ENCODE measurements around the gene PEX14.
A peak's percentile ranks its signal among the peaks of the same experiment; 100 is the strongest.
"Not testable (repeated sequence)": the region's sequence is repeated elsewhere in the genome, so short reads cannot be mapped to it uniquely, and the experiment has no call there.

PEX14 gene, protein sequence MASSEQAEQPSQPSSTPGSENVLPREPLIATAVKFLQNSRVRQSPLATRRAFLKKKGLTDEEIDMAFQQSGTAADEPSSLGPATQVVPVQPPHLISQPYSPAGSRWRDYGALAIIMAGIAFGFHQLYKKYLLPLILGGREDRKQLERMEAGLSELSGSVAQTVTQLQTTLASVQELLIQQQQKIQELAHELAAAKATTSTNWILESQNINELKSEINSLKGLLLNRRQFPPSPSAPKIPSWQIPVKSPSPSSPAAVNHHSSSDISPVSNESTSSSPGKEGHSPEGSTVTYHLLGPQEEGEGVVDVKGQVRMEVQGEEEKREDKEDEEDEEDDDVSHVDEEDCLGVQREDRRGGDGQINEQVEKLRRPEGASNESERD

DNA sequence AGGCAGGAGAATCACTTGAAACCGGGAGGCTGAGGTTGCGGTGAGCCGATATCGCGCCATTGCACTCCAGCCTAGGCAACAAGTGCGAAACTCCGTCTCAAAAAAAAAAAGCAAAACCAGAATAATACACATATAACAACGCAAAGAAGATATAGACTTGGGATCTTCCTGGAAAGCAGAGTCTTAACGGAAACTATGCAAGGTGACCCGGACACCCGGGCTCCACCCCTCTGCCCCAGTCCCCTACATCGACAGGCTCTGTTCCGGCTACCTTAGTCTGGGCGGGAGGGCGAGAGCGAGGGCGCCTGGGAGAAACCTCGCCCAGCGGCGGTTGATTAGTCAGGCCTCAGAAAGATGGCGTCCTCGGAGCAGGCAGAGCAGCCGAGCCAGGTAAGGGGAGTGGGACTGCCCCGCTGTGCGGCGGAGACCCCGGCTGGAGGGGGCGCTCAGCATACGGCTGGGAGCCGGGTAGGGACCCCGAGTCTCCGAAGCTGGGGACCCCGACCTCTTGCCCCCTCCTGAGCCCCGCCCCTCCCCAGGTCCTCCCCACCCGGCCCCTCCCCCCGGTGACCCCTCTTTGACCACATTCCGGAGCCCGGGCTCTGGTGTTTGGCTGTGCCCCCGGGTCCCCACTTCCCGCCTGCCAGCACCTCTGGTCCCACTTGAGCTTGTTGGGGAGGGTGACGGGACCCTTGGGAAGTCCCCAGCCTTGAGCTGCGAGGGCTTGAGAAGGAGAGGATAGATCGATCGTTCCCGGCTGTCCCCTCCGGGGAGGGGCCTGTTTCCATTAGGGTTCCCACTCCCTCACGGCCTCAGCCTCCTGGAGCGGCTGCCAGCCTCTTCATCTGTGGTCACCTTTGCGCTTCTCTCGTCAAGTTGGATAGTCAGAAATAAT lies at the start of gene PEX14:
TSS of gene PEX14 (plus strand) at position 338 of the 895 bp plus-strand sequence. CDS start at position 355, 17 bp downstream.
- peak; percentile 75 for DNase-seq (ENCODE audit: low read depth)

DNA sequence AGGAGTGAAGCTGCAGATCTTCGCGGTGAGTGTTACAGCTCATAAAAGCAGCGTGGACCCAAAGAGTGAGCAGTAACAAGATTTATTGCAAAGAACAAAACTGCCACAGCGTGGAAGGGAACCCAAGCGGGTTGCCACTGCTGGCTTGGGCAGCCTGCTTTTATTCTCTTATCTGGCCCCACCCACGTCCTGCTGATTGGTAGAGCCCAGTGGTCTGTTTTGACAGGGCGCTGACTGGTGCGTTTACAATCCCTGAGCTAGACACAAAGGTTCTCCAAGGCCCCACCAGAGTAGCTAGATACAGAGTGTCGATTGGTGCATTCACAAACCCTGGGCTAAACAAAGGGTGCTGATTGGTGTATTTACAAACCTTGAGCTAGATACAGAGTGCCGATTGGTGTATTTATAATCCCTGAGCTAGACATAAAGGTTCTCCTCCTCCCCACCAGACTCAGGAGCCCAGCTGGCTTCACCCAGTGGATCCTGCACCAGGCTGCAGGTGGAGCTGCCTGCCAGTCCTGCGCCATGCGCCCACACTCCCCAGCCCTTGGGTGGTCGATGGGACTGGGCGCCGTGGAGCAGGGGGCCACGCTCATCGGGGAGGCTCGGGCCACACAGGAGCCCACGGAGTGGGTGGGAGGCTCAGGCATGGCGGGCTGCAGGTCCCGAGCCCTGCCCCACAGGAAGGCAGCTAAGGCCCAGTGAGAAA lies 48.8 kb upstream of the PEX14 start:
- not testable (repeated sequence) for DNase-seq (ENCODE audit: low read depth)

DNA sequence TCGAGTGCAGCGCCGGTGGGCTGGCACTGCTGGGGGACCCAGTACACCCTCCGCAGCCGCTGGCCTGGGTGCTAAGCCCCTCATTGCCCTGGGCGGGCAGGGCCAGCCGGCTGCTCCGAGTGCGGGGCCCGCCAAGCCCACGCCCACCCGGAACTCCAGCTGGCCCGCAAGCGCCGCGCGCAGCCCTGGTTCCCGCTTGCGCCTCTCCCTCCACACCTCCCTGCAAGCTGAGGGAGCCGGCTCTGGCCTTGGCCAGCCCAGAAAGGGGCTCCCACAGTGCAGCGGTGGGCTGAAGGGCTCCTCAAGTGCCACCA lies 48.3 kb upstream of the PEX14 start:
- DNase-seq (ENCODE audit: low read depth), result not testable (repeated sequence)

DNA sequence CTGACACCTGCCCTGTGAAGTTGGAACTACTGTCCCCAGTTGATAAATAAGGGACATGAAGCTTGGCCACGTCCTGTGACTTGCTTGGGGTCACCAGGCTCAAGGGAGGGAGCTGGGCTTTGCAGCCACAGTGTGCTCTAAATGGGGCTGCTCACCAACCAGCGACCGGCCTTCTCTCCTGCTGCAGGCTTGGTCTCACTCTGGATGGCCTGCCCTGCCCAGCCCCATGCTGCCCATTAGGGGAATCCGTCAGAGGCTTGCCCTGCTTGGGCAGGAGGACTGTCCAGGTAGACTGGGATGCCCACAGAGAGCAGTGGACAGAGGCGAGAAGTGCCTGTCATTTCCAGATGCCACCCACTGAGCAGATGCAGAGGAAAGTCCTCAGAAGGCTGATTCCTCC lies 45.8 kb upstream of the PEX14 start:
- no peak for DNase-seq (ENCODE audit: low read depth)

DNA sequence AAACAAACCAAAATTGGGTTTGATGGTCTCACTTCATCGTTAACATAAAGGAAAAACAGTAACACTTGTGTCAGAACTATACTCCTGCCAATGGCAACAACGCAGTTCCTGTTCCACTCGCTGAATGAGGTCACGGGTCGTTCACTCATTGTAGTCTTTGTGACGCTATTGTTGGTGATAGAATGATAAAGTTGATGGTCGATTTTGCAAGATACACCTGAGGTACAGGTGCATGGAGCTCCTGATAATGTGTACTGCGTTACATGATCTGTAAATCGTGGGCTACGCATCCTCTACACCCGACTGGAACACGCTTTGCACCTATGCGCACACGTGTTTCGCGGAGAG lies 44.9 kb upstream of the PEX14 start:
- no peak for DNase-seq (ENCODE audit: low read depth)

DNA sequence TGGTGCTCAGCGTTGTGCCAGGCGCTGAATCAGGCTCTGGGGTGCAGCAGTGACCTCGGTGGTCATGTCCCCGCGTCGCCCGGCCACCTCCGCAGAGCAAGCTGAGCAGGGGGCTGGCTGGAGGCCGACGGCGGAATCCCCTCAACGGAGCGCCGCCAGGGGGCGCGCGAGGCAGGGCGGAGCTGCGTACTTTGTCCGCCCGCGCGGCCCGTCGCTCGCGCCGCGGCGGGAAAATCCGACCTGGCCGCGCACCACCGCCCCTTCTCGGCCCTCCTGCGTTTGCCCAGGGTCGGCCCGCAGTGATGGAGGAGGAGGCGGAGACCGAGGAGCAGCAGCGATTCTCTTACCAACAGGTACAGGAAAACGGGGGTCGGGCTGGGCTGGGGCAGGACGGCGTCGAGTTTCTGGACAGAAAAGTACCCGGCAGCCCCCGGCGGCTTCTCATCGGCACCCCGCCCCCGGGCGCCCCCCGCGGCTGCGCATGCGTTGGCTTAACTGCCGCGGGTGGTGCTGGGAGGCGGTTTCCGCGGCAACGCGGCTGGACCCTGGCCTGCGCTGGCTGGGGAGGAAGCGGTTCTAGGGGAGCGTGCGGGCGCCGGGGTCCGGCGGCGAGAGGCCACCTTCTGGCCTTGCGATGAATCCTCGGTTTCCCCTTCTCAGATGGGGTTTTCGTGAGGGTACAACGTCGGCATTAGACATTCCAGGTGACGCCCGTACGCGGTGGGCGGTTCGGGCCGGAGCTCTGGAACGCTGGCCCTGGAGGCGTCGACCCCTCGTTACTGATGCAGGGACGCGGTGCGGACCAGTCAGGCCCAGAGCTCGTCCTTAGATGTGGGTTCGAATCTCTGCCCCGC lies 44.3 kb upstream of the PEX14 start, which contains the start of gene CENPS:
TSS of gene CENPS (plus strand) at position 218 of the 854 bp plus-strand sequence. CDS start at position 303, 85 bp downstream.
- peak; percentile 70 for DNase-seq (ENCODE audit: low read depth)

DNA sequence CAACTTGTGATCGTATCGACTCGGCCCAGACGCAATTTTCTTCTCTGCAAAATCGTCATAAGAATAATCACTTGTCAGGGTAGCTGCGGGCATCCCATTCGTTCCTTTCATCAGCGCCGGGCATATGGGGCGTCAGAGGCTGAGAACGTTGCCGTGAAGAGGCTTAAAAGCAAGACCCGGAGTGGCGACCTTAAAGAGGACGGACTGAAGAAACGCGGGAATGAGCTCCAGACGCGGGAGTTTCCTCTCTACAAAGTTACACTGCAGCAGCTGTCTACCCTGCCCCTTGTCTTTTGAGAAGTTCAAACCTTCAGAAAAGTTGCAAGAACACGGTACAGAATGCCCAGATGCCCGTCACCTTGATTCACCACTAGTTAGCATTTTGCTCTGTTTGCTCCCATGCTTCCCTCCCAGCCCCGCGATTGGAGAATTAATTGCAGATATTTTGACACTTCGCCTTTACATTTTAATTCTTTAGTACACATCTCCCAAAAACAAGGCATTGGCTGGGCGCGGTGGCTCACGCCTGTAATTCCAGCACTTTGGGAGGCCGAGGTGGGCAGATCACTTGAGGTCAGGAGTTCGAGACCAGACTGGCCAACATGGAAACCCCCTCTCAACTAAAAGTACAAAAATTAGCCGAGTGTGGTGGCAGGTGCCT lies 43.5 kb upstream of the PEX14 start:
- DNase-seq (ENCODE audit: low read depth), result no peak

DNA sequence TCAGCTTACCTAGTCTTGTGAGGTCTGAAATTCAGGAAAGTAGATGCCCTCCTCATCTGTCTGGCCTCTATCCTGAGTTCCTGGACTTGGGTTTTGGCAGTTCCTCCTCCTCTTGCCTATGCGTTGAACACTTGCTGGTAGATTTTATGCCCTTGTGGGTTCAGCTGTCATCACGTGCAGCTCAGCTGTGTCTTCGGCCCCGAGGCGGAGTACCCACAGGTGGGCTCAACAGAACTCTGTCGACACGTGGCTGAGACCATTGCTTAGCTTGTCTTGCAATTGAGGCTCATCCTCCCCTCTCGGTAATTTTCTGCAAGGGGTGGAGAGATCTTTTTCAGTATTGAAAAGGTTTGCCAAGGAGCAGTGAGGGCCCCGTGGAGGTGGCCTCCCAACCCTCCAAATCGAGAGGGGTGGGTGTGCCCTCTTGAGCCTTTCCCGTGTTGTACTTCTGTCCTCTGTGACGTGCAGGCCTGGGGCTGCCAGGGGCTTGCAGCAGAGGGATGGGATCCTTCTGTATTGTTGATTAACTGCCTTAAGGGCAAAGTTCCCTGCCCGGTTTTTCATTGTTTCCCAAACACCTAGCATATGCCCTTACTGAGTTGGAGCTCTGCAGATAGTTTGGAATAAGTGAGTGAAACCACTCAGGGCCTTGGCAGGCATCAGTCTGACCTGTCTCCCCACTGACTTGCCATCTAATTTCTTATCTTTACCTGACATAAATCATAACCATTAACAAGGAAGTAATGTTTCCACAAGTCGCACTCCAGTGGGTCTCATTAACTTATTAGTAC lies 41.6 kb upstream of the PEX14 start:
- no peak for DNase-seq (ENCODE audit: low read depth)

GRCh38 chr1:10433790-10434189 lies 41.0 kb upstream of the PEX14 start:
- no peak for DNase-seq (ENCODE audit: low read depth)

DNA sequence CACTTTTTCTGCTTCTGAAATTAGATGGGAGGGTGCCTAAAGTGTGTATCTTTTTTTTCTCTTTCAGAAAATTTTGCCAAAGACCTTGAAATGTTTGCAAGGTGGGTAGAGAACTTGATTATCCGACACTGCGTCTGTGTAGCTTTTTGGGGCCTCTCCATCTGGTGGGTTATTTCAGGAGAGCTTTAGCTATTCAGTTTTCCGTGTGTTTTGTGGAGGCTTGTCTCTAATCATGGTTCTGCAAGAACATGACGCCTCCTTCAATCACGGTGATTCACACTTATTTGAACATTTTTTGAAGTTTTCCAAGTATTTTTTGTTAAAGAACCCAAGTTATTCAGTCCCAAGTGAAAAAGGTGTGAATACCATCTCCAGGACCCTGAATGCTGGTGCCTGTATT lies 40.2 kb upstream of the PEX14 start:
- DNase-seq (ENCODE audit: low read depth), result no peak

DNA sequence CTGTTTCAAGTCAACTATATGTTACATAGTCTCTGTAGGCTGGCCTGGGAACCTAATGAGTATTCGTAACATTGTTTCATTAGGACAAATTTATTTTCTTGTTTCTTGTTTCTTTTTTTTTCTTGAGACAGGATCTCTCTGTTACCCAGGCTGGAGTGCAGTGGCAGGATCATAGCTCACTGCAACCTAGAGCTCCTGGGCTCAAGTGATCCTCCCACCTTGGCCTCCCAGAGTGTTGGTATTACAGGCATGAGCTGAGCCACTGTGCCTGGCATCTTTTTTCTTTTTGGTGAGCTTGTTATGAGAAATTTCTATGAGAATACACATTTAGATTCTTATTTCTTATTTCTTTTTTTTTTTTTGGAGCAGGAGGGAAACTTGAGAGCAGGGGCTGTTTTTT lies 37.7 kb upstream of the PEX14 start:
- no peak for DNase-seq (ENCODE audit: low read depth)

- DNase-seq (ENCODE audit: low read depth), result no peak
Measured at GRCh38 chr1:10438677-10439163, 36.0 kb upstream of the PEX14 start.

GRCh38 chr1:10440305-10440704 lies 34.4 kb upstream of the PEX14 start:
- no peak for DNase-seq (ENCODE audit: low read depth)

DNA sequence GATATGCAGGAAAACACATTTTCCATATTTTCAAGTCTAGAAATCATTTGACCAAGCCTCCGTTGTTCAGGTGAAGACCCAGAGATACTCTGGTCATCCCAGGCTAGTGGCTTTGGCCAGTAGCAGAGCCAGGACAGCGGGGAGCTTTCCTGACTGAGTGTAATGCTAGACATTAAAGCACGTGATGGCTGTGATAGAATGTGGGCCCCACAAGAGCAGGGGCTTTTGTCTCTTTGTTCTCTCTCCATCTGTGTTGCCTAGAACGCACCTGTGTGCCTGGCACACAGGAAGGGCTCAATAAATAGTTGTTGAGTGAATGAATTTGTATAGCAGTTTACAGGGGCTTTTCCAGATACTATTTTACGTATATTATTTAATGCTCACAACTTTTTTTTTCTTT lies 34.0 kb upstream of the PEX14 start:
- no peak for DNase-seq (ENCODE audit: low read depth)

- no peak for DNase-seq (ENCODE audit: low read depth)
Measured at GRCh38 chr1:10444248-10444647, 30.5 kb upstream of the PEX14 start.

- DNase-seq (ENCODE audit: low read depth), result no peak
Measured at GRCh38 chr1:10444795-10445397, 29.9 kb upstream of the PEX14 start.

DNA sequence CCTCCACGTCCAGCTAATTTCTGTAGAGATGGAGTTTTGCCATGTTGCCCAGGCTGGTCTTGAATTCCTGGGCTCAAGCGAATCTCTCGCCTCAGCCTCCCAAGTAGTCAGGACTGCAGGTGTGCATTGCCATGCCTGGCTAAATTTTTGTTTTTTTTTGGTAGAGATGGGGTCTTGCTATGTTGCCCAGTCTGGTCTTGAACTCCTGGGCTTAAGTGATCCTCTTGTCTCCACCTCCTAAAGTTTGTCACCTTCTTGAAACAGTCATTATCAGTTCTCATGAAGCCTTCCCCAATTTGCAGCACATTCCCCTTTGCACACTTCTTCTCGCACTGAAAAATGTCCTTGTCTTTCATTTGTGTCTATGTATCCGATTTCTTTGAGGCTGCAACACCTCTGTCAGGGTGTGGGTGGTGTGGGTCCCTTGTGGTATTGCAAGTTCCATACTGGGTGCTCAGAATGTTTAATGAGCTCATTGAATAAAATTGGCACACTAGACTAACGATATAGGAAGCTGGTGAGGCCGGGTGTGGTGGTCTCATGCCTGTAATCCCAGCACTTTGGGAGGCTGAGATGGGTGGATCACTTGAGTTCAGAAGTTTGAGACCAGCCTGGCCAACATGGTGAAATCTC lies 27.8 kb upstream of the PEX14 start:
- no peak for DNase-seq (ENCODE audit: low read depth)

DNA sequence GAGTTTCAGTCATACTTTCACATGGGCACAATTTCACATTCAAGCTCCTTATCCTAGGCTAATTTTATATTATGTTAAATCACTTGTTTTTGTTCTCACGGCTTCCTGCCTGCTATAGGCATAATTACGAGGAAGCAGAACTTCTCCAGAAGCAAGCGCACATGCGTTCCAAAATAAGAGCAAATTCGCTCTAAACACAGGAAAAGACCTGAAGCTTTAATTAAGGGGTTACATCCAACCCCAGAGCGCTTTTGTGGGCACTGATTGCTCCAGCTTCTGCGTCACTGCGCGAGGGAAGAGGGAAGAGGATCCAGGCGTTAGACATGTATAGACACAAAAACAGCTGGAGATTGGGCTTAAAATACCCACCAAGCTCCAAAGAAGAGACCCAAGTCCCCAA lies 25.0 kb upstream of the PEX14 start, which contains the start of gene CORT:
TSS of gene CORT (plus strand) at position 281 of the 400 bp plus-strand sequence. CDS start 193 bp downstream, outside the sequence.
- DNase-seq (ENCODE audit: low read depth), result no peak
